ENCODE results near the gene EFCAB12. TPM values are rescaled to one million over a fixed set of nuclear protein-coding genes. Genes with fewer than 3 reads are reported as not detected.

Gene EFCAB12
- total RNA-seq, 1 experiment from 2014 or later, result 0.71 TPM

GRCh38 chr3:129441215-129441614 is 12.8 kb upstream of the EFCAB12 start:
- CTCF ChIA-PET, result no interaction called here
- Histone ChIP-seq H3K9me3 (ENCODE audit: low read depth, low read length, poor library complexity, severe bottlenecking) (no peaks in the 10 kb centered on the region), H3K27ac (ENCODE audit: low read depth, low read length, poor library complexity, severe bottlenecking) (peak overlapping the region; percentile 91), H3K36me3 (ENCODE audit: insufficient read depth, low read length, poor library complexity, severe bottlenecking) (peaks cover 18% of the 10 kb centered on the region), H3K27me3 (replicated peaks; ENCODE audit: insufficient read depth, low read depth, low read length, poor library complexity) (no peaks in the 10 kb centered on the region), H3K4me1 (ENCODE audit: insufficient read depth, low read length, poor library complexity, severe bottlenecking) (peaks cover 24% of the 10 kb centered on the region), H3K4me3 (ENCODE audit: low read depth, low read length, poor library complexity, severe bottlenecking) (peak overlapping the region; percentile 79)
- BruUV-seq (replicated peaks), result no TSS peak
- no peak for DNase-seq (ENCODE audit: low spot score)
- TF ChIP-seq CTCF (conservative IDR thresholded peaks at IDR 0.05; ENCODE audit: low read depth, low read length) (no peak), EZH2 (IDR thresholded peaks at IDR 0.05; ENCODE audit: borderline replicate concordance, low read depth, low read length, poor library complexity, severe bottlenecking) (no peak)
- intact Hi-C loops (cut with micrococcal nuclease; ENCODE audit: unreplicated experiment), result no loop called here
- POLR2A ChIA-PET (ENCODE audit: low non-redundant PET), result no interaction called here

- TSS peak; percentile 46 for BruUV-seq (replicated peaks)
- no peak for DNase-seq (ENCODE audit: low spot score)
- intact Hi-C loops (cut with micrococcal nuclease; ENCODE audit: unreplicated experiment), result no loop called here
- Histone ChIP-seq H3K4me1 (ENCODE audit: insufficient read depth, low read length, poor library complexity, severe bottlenecking) (peaks cover 24% of the 10 kb centered on the region), H3K4me3 (ENCODE audit: low read depth, low read length, poor library complexity, severe bottlenecking) (peak overlapping the region; percentile 79), H3K27me3 (replicated peaks; ENCODE audit: insufficient read depth, low read depth, low read length, poor library complexity) (no peaks in the 10 kb centered on the region), H3K36me3 (ENCODE audit: insufficient read depth, low read length, poor library complexity, severe bottlenecking) (peaks cover 23% of the 10 kb centered on the region), H3K27ac (ENCODE audit: low read depth, low read length, poor library complexity, severe bottlenecking) (peak overlapping the region; percentile 91), H3K9me3 (ENCODE audit: low read depth, low read length, poor library complexity, severe bottlenecking) (no peaks in the 10 kb centered on the region)
- POLR2A ChIA-PET (ENCODE audit: low non-redundant PET), result interaction anchor here (0.6 to 0.9 kb wide), 3 partner anchors 13 to 678 kb away, joined by 3 to 5 read pairs (median 3); no protein-coding TSS in a partner anchor
- CTCF ChIA-PET, result no interaction called here
- TF ChIP-seq CTCF (conservative IDR thresholded peaks at IDR 0.05; ENCODE audit: low read depth, low read length), result no peak
- TF ChIP-seq EZH2 (IDR thresholded peaks at IDR 0.05; ENCODE audit: borderline replicate concordance, low read depth, low read length, poor library complexity, severe bottlenecking), result no peak
Measured at GRCh38 chr3:129440618-129441190, 12.3 kb upstream of the EFCAB12 start.

GRCh38 chr3:129439817-129440617 is 11.6 kb upstream of the EFCAB12 start, which contains the start of the genes IFT122 and MBD4:
Gene IFT122 (plus strand): TSS chr3:129440224. CDS start chr3:129440331, 107 bp downstream.
Gene MBD4 (minus strand): TSS chr3:129439948. CDS start chr3:129439833, 115 bp downstream.
- H3K9me3 ChIP-seq (ENCODE audit: low read depth, low read length, poor library complexity, severe bottlenecking), result no peaks in the 10 kb centered on the region
- intact Hi-C loops (cut with micrococcal nuclease; ENCODE audit: unreplicated experiment), result no loop called here
- peak within 1 kb of the TSS; percentile 79 for H3K4me3 ChIP-seq (ENCODE audit: low read depth, low read length, poor library complexity, severe bottlenecking)
- H3K4me1 ChIP-seq (ENCODE audit: insufficient read depth, low read length, poor library complexity, severe bottlenecking), result peaks cover 24% of the 10 kb centered on the region
- DNase-seq (ENCODE audit: low spot score), result peak; percentile 100
- ChIA-PET CTCF (interaction anchor here (0.5 to 0.8 kb wide), 2 partner anchors 57 to 470 kb away, joined by 3 to 5 read pairs; no protein-coding TSS in a partner anchor), POLR2A (ENCODE audit: low non-redundant PET) (interaction anchor here (0.6 to 0.9 kb wide), 6 partner anchors 12 to 679 kb away, joined by 3 to 5 read pairs (median 3); no protein-coding TSS in a partner anchor)
- peak within 1 kb of the TSS; percentile 91 for H3K27ac ChIP-seq (ENCODE audit: low read depth, low read length, poor library complexity, severe bottlenecking)
- no peaks in the 10 kb centered on the region for H3K27me3 ChIP-seq (replicated peaks; ENCODE audit: insufficient read depth, low read depth, low read length, poor library complexity)
- TF ChIP-seq EZH2 (IDR thresholded peaks at IDR 0.05; ENCODE audit: borderline replicate concordance, low read depth, low read length, poor library complexity, severe bottlenecking), result no peak
- no peak for TF ChIP-seq CTCF (conservative IDR thresholded peaks at IDR 0.05; ENCODE audit: low read depth, low read length)
- no TSS peak for BruUV-seq (replicated peaks)
- peaks cover 29% of the 10 kb centered on the region for H3K36me3 ChIP-seq (ENCODE audit: insufficient read depth, low read length, poor library complexity, severe bottlenecking)

Data from A673 (cell line).